Adrenal gland (tissue), 12 donors: Measurements from ENCODE around the gene FAM234A. TPM values are rescaled to one million over a fixed set of nuclear protein-coding genes. Genes with fewer than 3 reads are reported as not detected.
"Not testable (repeated sequence)": the region's sequence is repeated elsewhere in the genome, so short reads cannot be mapped to it uniquely, and the experiment has no call there.

Experiments
- DNase-seq, 7 donors: peaks; one replicate each; pipeline ENCODE4 v3.0.0-alpha.2; 2019 to 2020
- H3K27ac ChIP-seq, 5 donors: fragments of 200-600 bp; sonication (generic) in 4 of 5; 1 replicate in 3 of 5; 2 replicates in 2 of 5; pipeline versions ENCODE4 v1.5.1 to v1.8.0; 2016 to 2020; ENCODE audit warnings: mild to moderate bottlenecking in 1 of 5
- H3K27me3 ChIP-seq: fragments of 200-600 bp; 2 replicates; pipeline ENCODE4 v1.8.0; 2021
- H3K36me3 ChIP-seq, 2 donors: fragments of 200-600 bp; replicated peaks in 1 of 2; 1 replicate in 1 of 2; 2 replicates in 1 of 2; pipeline versions ENCODE4 v1.5.1 to v1.8.0; 2018 to 2022
- H3K4me1 ChIP-seq, 2 donors: fragments of 200-600 bp; replicated peaks in 1 of 2; 1 replicate in 1 of 2; 2 replicates in 1 of 2; pipeline versions ENCODE4 v1.5.1 to v1.8.0; 2018 to 2021
- H3K4me3 ChIP-seq, 4 donors: fragments of 200-600 bp; sonication (generic) in 3 of 4; one replicate each; pipeline ENCODE4 v1.5.1; 2016 to 2018
- H3K9me3 ChIP-seq, 3 donors: fragments of 200-600 bp; sonication (generic) in 1 of 3; replicated peaks in 1 of 3; 1 replicate in 2 of 3; 2 replicates in 1 of 3; pipeline versions ENCODE4 v1.5.1 to v1.8.0; 2016 to 2021
- POLR2A ChIP-seq, 2 donors: fragments of 450-650 bp; IDR thresholded peaks; one replicate each; pipeline ENCODE4 v1.6.1; 2017; ENCODE audit warnings: antibody characterized with exemption in 2 of 2, mild to moderate bottlenecking in 2 of 2, moderate library complexity in 1 of 2
- WGBS, 4 donors: extraction: QIAGEN DNeasy Blood & Tissue Kit in 2 of 4; methylation state at CpG; one replicate each; pipeline versions ENCODE4 v1.1.5 to v1.1.7; 2013 to 2017; 5-methylcytosine and 5-hydroxymethylcytosine counted together
- intact Hi-C, 2 donors: fragments of 100-400 bp; cut with DNase I; formaldehyde crosslinking; loops; one replicate each; pipeline versions ENCODE4 v1.14.1 to v1.15.0; 2022 to 2023
- polyA plus RNA-seq, 3 donors: library from polyadenylated mRNA; stranded (reverse); fragments of 200-250 nt in 2 of 3; fragments of 350-450 nt in 1 of 3; fragmentation: Illumina TruSeq in 1 of 3; extraction: RNeasy Lipid Tissue Mini Kit (QIAGEN cat#74804) in 1 of 3; gene quantifications; one replicate each; pipeline ENCODE4 v1.2.3, GENCODE V29; 2013 to 2014
- total RNA-seq, 9 donors: library from RNA; depleted of rRNA in 4 of 9; stranded (reverse); fragments of >200 nt in 4 of 9; fragments of 120-200 nt in 1 of 9; fragmentation: NEBNext Ultra II Directional in 1 of 9; extraction: Animal tissue kit (Norgen Biotek cat#: 25700) in 1 of 9; gene quantifications; one replicate each; pipeline versions ENCODE4 v1.1.0 to v1.2.4, GENCODE V29; 2013 to 2023
- TF ChIP-seq, protein P1 (sequence below), 6 experiments: fragments of 450-650 bp in 4 of 6; fragments of 200-600 bp in 2 of 6; sonication (generic) in 1 of 6; IDR thresholded peaks; 1 replicate in 5 of 6; 2 replicates in 1 of 6; pipeline versions ENCODE4 v1.5.1 to v1.8.0; 2016 to 2021; ENCODE audit warnings: antibody characterized with exemption in 6 of 6, mild to moderate bottlenecking in 2 of 6, moderate library complexity in 1 of 6
- donor health status: healthy with polysubstance abuse.
- donor health status: Bipolar disorder and iron deficiency.
- donor health status: DM: yes; HTN: yes; CAD: no.
- donor health status: DM: no; HTN: no; CAD: no.
- donor health status: DM: no; HTN: no; CAD: no.
- donor health status: DM: yes; HTN: yes; CAD: no.

The FAM234A gene
- total and polyA plus RNA-seq, 12 donors: 60.2 to 207 (median 97.8) TPM

DNA sequence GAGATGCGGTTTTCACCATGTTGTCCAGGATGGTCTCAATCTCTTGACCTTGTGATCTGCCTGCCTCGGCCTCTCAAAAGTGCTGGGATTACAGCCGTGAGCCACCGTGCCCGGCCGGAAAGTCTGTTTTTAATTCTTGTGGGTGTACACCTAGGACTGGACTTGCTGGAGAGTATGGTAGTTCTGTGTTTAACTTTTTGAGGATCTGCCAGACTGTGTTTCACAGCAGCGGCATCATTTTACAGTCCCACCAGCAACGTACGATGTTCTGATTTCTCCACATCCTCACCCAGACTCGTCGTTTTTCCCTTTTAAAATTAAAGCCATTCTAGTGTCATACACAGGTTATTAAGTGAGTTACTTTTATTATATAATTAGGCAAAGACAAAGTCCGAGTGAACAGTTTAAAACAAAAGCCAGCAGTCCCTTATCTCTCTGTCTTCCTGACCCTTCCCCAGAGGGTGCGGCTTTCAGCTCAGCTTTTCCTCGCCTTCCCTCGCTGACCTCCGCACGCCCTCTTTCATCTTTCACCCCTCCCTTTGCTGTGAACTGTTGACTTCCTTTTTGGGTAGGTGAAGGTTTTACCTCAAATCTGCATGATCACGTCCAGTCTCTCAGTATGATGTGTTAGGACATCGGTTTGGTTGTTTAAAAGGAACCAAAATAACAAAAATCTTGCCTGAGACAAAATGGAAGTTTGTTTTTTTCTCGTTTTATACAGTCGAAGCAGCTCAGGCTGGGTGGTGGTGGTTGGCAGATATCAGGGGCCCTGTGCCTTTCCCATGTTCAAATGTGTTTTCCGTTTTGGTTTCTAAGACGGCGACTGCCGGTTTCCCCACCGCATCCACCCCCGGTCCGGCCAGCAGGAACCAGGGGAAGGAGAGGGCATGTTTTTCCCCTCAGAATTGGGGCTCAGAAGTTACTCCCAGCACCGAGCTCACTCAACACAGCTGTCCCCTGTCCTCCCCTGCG, 18.0 kb downstream of the FAM234A start:
- Histone ChIP-seq H3K36me3 (peaks cover 0 to 31% of the 10 kb centered on the region in 2 donors), H3K27me3 (no peaks in the 10 kb centered on the region), H3K9me3 (no peaks in the 10 kb centered on the region), H3K4me1 (no peaks in the 10 kb centered on the region), H3K27ac (peak overlapping the region in 1 of 5 donors; percentile 63), H3K4me3 (no peak overlapping the region)
- DNase-seq: no peak
- 66 to 74% (median 67%) methylated on average over 29 to 30 of the region's 30 CpGs for WGBS, 4 donors
- intact Hi-C loops: no loop called here
- TF ChIP-seq, protein P1, sequence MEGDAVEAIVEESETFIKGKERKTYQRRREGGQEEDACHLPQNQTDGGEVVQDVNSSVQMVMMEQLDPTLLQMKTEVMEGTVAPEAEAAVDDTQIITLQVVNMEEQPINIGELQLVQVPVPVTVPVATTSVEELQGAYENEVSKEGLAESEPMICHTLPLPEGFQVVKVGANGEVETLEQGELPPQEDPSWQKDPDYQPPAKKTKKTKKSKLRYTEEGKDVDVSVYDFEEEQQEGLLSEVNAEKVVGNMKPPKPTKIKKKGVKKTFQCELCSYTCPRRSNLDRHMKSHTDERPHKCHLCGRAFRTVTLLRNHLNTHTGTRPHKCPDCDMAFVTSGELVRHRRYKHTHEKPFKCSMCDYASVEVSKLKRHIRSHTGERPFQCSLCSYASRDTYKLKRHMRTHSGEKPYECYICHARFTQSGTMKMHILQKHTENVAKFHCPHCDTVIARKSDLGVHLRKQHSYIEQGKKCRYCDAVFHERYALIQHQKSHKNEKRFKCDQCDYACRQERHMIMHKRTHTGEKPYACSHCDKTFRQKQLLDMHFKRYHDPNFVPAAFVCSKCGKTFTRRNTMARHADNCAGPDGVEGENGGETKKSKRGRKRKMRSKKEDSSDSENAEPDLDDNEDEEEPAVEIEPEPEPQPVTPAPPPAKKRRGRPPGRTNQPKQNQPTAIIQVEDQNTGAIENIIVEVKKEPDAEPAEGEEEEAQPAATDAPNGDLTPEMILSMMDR (IDR thresholded peaks at IDR 0.05): no peak
- TF ChIP-seq POLR2A (IDR thresholded peaks at IDR 0.05): no peak

DNA sequence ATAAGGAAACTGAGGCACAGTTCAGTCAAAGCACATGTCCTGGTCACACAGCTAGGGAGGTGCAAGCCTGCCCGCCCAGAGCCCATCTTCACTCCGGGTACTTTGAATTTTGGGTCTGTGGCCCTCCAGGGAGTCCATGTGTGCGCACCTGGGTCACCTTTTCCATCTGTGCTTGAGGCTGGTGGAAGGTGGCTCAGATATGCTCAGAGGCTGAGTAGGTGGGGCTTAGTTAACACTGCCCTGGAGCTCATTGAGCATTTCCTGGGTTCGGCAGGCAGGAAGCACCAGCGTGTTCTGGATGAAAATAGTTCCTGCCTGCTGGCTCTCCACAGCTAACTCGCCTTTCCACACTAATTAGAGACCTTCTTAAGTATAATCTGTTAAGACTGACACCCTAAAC, 19.2 kb downstream of the FAM234A start:
- WGBS, 4 donors: 83 to 92% (median 88%) methylated on average over 6 of the region's 6 CpGs
- peaks cover 0 to 32% of the 10 kb centered on the region in 2 donors for H3K36me3 ChIP-seq
- H3K27ac ChIP-seq: no peak overlapping the region

DNA sequence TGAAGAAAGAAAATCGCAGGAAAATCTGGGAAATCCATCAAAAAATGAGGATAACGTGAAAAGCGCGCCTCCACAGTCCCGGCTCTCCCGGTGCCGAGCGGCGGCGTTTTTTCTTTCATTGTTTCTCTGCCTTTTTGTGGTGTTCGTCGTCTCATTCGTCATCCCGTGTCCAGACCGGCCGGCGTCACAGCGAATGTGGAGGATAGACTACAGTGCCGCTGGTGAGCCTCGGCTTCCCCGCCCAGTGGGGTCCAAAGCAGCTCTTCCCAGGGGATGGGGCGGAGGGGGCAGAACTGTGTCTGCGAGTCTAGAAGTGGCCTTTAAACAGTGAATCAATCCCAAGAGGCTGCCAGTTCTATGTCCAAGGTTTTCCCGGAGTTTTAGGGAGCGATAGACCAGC, 19.8 kb downstream of the FAM234A start:
- Histone ChIP-seq H3K4me1 (no peaks in the 10 kb centered on the region), H3K36me3 (peaks cover 0 to 33% of the 10 kb centered on the region in 2 donors), H3K9me3 (no peaks in the 10 kb centered on the region), H3K27ac (no peak overlapping the region), H3K4me3 (no peak overlapping the region), H3K27me3 (no peaks in the 10 kb centered on the region)
- no peak for TF ChIP-seq POLR2A (IDR thresholded peaks at IDR 0.05)
- TF ChIP-seq, protein P1 (IDR thresholded peaks at IDR 0.05): no peak
- WGBS, 4 donors: 94 to 97% (median 96%) methylated on average over 24 to 25 of the region's 25 CpGs
- intact Hi-C loops: no loop called here
- no peak for DNase-seq

More for the DNA sequence above, 19.2 kb downstream of the FAM234A start:
- DNase-seq: no peak
- Histone ChIP-seq H3K27me3 (no peaks in the 10 kb centered on the region), H3K4me3 (no peak overlapping the region), H3K4me1 (no peaks in the 10 kb centered on the region), H3K9me3 (no peaks in the 10 kb centered on the region)
- TF ChIP-seq POLR2A (IDR thresholded peaks at IDR 0.05): no peak
- TF ChIP-seq, protein P1 (IDR thresholded peaks at IDR 0.05): no peak
- intact Hi-C loops: no loop called here

DNA sequence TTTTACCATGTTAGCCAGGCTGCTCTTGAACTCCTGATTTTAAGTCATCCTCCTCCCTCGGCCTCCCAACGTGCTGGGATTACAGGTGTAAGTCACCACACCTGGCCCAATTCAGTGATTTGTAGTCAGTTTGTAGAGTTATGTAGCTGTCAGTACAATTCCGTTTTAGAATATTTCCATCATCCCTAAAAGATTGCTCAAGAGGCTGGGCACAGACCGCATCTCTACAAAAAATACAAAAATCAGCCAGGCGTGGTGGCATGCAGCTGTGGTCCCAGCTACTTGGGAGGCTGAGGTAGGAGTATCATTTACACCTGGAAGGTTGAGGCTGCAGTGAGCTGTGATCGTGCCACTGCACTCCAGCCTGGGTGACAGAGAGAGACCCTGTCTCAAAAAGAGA, 20.6 kb downstream of the FAM234A start:
- DNase-seq: no peak
- Histone ChIP-seq H3K4me3 (no peak overlapping the region), H3K36me3 (peaks cover 0 to 35% of the 10 kb centered on the region in 2 donors), H3K27ac (no peak overlapping the region), H3K27me3 (no peaks in the 10 kb centered on the region), H3K9me3 (no peaks in the 10 kb centered on the region), H3K4me1 (no peaks in the 10 kb centered on the region)
- intact Hi-C loops: no loop called here
- WGBS, 4 donors: 97 to 98% (median 97%) methylated on average over 6 of the region's 6 CpGs
- no peak for TF ChIP-seq POLR2A (IDR thresholded peaks at IDR 0.05)
- TF ChIP-seq, protein P1 (IDR thresholded peaks at IDR 0.05): no peak

DNA sequence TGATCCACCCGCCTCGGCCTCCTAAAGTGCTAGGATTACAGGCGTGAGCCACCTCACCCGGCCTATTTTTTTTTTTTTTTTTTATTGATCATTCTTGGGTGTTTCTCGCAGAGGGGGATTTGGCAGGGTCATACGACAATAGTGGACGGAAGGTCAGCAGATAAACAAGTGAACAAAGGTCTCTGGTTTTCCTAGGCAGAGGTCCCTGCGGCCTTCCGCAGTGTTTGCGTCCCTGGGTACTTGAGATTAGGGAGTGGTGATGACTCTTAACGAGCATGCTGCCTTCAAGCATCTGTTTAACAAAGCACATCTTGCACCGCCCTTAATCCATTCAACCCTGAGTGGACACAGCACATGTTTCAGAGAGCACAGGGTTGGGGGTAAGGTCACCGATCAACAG, 23.5 kb downstream of the FAM234A start:
- intact Hi-C loops, H3K27me3 ChIP-seq, DNase-seq, H3K4me1 ChIP-seq, H3K9me3 ChIP-seq, H3K27ac ChIP-seq, H3K4me3 ChIP-seq: not testable (repeated sequence)
- WGBS, 4 donors: 93 to 97% (median 94%) methylated on average over 8 to 11 of the region's 13 CpGs
- peaks cover 0 to 56% of the 10 kb centered on the region in 2 donors for H3K36me3 ChIP-seq
